Rectal smooth muscle tissue (tissue), 1 donor: ENCODE data around the gene SCAPER.

Experiments used
- H3K27ac ChIP-seq: one replicate; pipeline ENCODE4 v1.7.0; 2013; ENCODE audit warnings: low read depth, low read length, inconsistent platforms
- H3K27me3 ChIP-seq: one replicate; pipeline ENCODE4 v1.7.0; 2013; ENCODE audit warnings: low read length; ENCODE audit not compliant: control insufficient read depth, insufficient read depth
- H3K36me3 ChIP-seq: one replicate; pipeline ENCODE4 v1.7.0; 2013; ENCODE audit warnings: low read length; ENCODE audit not compliant: control insufficient read depth, insufficient read depth
- H3K4me1 ChIP-seq: one replicate; pipeline ENCODE4 v1.7.0; 2013; ENCODE audit warnings: low read length; ENCODE audit not compliant: control insufficient read depth, insufficient read depth
- H3K4me3 ChIP-seq: one replicate; pipeline ENCODE4 v1.7.0; 2013; ENCODE audit warnings: low read length
- H3K9ac ChIP-seq: one replicate; pipeline ENCODE4 v1.7.0; 2013; ENCODE audit warnings: low read length

SCAPER gene

GRCh38 chr15:76791511-76791910 is 113.6 kb downstream of the SCAPER start:
- no peak overlapping the region for H3K4me3 ChIP-seq
- H3K4me1 ChIP-seq = no peaks in the 10 kb centered on the region
- H3K36me3 ChIP-seq = peaks cover 5% of the 10 kb centered on the region
- no peaks in the 10 kb centered on the region for H3K27me3 ChIP-seq
- no peak overlapping the region for H3K9ac ChIP-seq
- no peak overlapping the region for H3K27ac ChIP-seq

- peaks cover under 1% of the 10 kb centered on the region for H3K36me3 ChIP-seq
- H3K4me3 ChIP-seq = no peak overlapping the region
- H3K27me3 ChIP-seq = no peaks in the 10 kb centered on the region
- H3K9ac ChIP-seq = no peak overlapping the region
- H3K27ac ChIP-seq = no peak overlapping the region
- H3K4me1 ChIP-seq = no peaks in the 10 kb centered on the region
Observed at GRCh38 chr15:76787273-76787672, 117.9 kb downstream of the SCAPER start.

GRCh38 chr15:76776969-76777368 is 128.2 kb downstream of the SCAPER start:
- Histone ChIP-seq H3K36me3 (no peaks in the 10 kb centered on the region), H3K4me1 (no peaks in the 10 kb centered on the region), H3K27me3 (no peaks in the 10 kb centered on the region), H3K9ac (no peak overlapping the region), H3K4me3 (no peak overlapping the region), H3K27ac (no peak overlapping the region)

- Histone ChIP-seq H3K27ac (no peak overlapping the region), H3K9ac (no peak overlapping the region), H3K36me3 (no peaks in the 10 kb centered on the region), H3K4me1 (no peaks in the 10 kb centered on the region), H3K4me3 (no peak overlapping the region), H3K27me3 (no peaks in the 10 kb centered on the region)
Observed at GRCh38 chr15:76776480-76776879, 128.7 kb downstream of the SCAPER start.

- H3K36me3 ChIP-seq = no peaks in the 10 kb centered on the region
- no peak overlapping the region for H3K4me3 ChIP-seq
- H3K9ac ChIP-seq = no peak overlapping the region
- no peak overlapping the region for H3K27ac ChIP-seq
- no peaks in the 10 kb centered on the region for H3K27me3 ChIP-seq
- no peaks in the 10 kb centered on the region for H3K4me1 ChIP-seq
Observed at GRCh38 chr15:76773234-76773633, 131.9 kb downstream of the SCAPER start.

GRCh38 chr15:76772776-76773175 is 132.4 kb downstream of the SCAPER start:
- Histone ChIP-seq H3K4me3 (no peak overlapping the region), H3K36me3 (no peaks in the 10 kb centered on the region)

GRCh38 chr15:76764004-76764403 is 141.1 kb downstream of the SCAPER start:
- peaks cover 7% of the 10 kb centered on the region for H3K36me3 ChIP-seq

More at GRCh38 chr15:76772776-76773175, 132.4 kb downstream of the SCAPER start:
- Histone ChIP-seq H3K27ac (no peak overlapping the region), H3K27me3 (no peaks in the 10 kb centered on the region), H3K9ac (no peak overlapping the region), H3K4me1 (no peaks in the 10 kb centered on the region)

GRCh38 chr15:76763554-76763953 is 141.6 kb downstream of the SCAPER start:
- H3K36me3 ChIP-seq = peaks cover 7% of the 10 kb centered on the region
- no peaks in the 10 kb centered on the region for H3K4me1 ChIP-seq
- H3K9ac ChIP-seq = no peak overlapping the region
- no peak overlapping the region for H3K27ac ChIP-seq
- H3K4me3 ChIP-seq = no peak overlapping the region
- H3K27me3 ChIP-seq = no peaks in the 10 kb centered on the region

More at GRCh38 chr15:76764004-76764403, 141.1 kb downstream of the SCAPER start:
- H3K27me3 ChIP-seq = no peaks in the 10 kb centered on the region
- H3K4me3 ChIP-seq = no peak overlapping the region
- H3K9ac ChIP-seq = no peak overlapping the region
- no peaks in the 10 kb centered on the region for H3K4me1 ChIP-seq
- no peak overlapping the region for H3K27ac ChIP-seq

- no peaks in the 10 kb centered on the region for H3K4me1 ChIP-seq
- H3K27ac ChIP-seq = no peak overlapping the region
- no peak overlapping the region for H3K4me3 ChIP-seq
- H3K9ac ChIP-seq = no peak overlapping the region
- H3K27me3 ChIP-seq = no peaks in the 10 kb centered on the region
- H3K36me3 ChIP-seq = no peaks in the 10 kb centered on the region
Observed at GRCh38 chr15:76756381-76756780, 148.8 kb downstream of the SCAPER start.

GRCh38 chr15:76753771-76754170 is 151.4 kb downstream of the SCAPER start:
- H3K4me1 ChIP-seq = no peaks in the 10 kb centered on the region
- no peaks in the 10 kb centered on the region for H3K36me3 ChIP-seq
- no peak overlapping the region for H3K27ac ChIP-seq
- H3K9ac ChIP-seq = no peak overlapping the region
- no peaks in the 10 kb centered on the region for H3K27me3 ChIP-seq
- no peak overlapping the region for H3K4me3 ChIP-seq

GRCh38 chr15:76753131-76753530 is 152.0 kb downstream of the SCAPER start:
- Histone ChIP-seq H3K4me3 (no peak overlapping the region), H3K4me1 (no peaks in the 10 kb centered on the region), H3K9ac (no peak overlapping the region), H3K27me3 (no peaks in the 10 kb centered on the region), H3K27ac (no peak overlapping the region), H3K36me3 (no peaks in the 10 kb centered on the region)

- Histone ChIP-seq H3K36me3 (no peaks in the 10 kb centered on the region), H3K27ac (no peak overlapping the region), H3K4me1 (no peaks in the 10 kb centered on the region), H3K9ac (no peak overlapping the region), H3K27me3 (no peaks in the 10 kb centered on the region), H3K4me3 (no peak overlapping the region)
Observed at GRCh38 chr15:76752549-76752948, 152.6 kb downstream of the SCAPER start.

GRCh38 chr15:76737573-76737972 is 167.6 kb downstream of the SCAPER start:
- Histone ChIP-seq H3K36me3 (no peaks in the 10 kb centered on the region), H3K9ac (no peak overlapping the region), H3K27ac (no peak overlapping the region), H3K4me3 (no peak overlapping the region), H3K27me3 (no peaks in the 10 kb centered on the region), H3K4me1 (no peaks in the 10 kb centered on the region)
